Mesangial cell (primary cell): ENCODE data around the gene PPP3R2. TPM values are rescaled to one million over a fixed set of nuclear protein-coding genes. Genes with fewer than 3 reads are reported as not detected.

Source experiments
- total RNA-seq: library from RNA; depleted of rRNA; stranded (reverse); fragments of >200 nt; gene quantifications from 2 replicates; pipeline ENCODE4 v1.2.3, GENCODE V29; 2015

Gene PPP3R2
- total RNA-seq = not detected in 2 replicates

GRCh38 chr9:101594796-101595195 is at the start of gene PPP3R2:
PPP3R2 (minus strand) TSS chr9:101594969; CDS start chr9:101594921, 48 bp downstream.

Other genes starting within 250 kb of the PPP3R2 start
- 0.13 and 0.16 TPM in 2 replicates for gene BAAT, start 210.0 kb downstream of the PPP3R2 start, total RNA-seq
- 7.4 and 8.6 TPM in 2 replicates for gene MRPL50, start 196.4 kb downstream of the PPP3R2 start, total RNA-seq
- 4.4 and 8.2 TPM in 2 replicates for gene ZNF189, start 196.1 kb downstream of the PPP3R2 start, total RNA-seq
- not detected in 2 replicates for gene ALDOB, start 159.2 kb downstream of the PPP3R2 start, total RNA-seq
- gene RNF20, start 61.1 kb downstream of the PPP3R2 start, total RNA-seq = 10.3 and 10.9 TPM in 2 replicates
- not detected in 2 replicates for gene GRIN3A, start 143.7 kb upstream of the PPP3R2 start, total RNA-seq